ENCODE data around the gene SLC7A10.

GRCh38 chr19:33199441-33200265, 26.0 kb downstream of the SLC7A10 start:
- TF ChIP-seq CTCF (conservative IDR thresholded peaks at IDR 0.05; ENCODE audit: low read length) (no peak), EZH2phosphoT487 (IDR thresholded peaks at IDR 0.05; ENCODE audit: borderline replicate concordance, low read depth, low read length) (no peak)
